GM21528 (cell line): ENCODE measurements around the gene TMEM176A.

ENCODE experiments used
- ATAC-seq: cut with Tn5 transposase; IDR thresholded peaks from one replicate; pipeline ENCODE4 v1.9.1; 2021; ENCODE audit warnings: mild to moderate bottlenecking, moderate library complexity; ENCODE audit not compliant: unreplicated experiment, low FRiP score

The TMEM176A gene

GRCh38 chr7:150846291-150847115 is 45.9 kb downstream of the TMEM176A start:
- no peak for ATAC-seq

- ATAC-seq, result no peak
Measured at GRCh38 chr7:150847536-150847935, 47.0 kb downstream of the TMEM176A start.

GRCh38 chr7:150848111-150848510 is 47.5 kb downstream of the TMEM176A start:
- no peak for ATAC-seq

- ATAC-seq, result no peak
Measured at GRCh38 chr7:150848561-150849115, 48.1 kb downstream of the TMEM176A start.

GRCh38 chr7:150849204-150849775 is 48.7 kb downstream of the TMEM176A start:
- ATAC-seq, result no peak

GRCh38 chr7:150850273-150850672 is 49.7 kb downstream of the TMEM176A start:
- no peak for ATAC-seq

GRCh38 chr7:150851492-150852370 is 51.2 kb downstream of the TMEM176A start:
- ATAC-seq, result no peak

- no peak for ATAC-seq
Measured at GRCh38 chr7:150852371-150852905, 51.9 kb downstream of the TMEM176A start, which contains the start of gene AOC1. Gene AOC1, plus strand, starts transcription at chr7:150852517. Its CDS starts 3,954 bp downstream, at chr7:150856471.

GRCh38 chr7:150854066-150855000 is 53.8 kb downstream of the TMEM176A start:
- no peak for ATAC-seq
